Lower leg skin (tissue), 4 donors: ENCODE data around the gene ZNF107. TPM values are rescaled to one million over a fixed set of nuclear protein-coding genes. Genes with fewer than 3 reads are reported as not detected.
A peak's percentile ranks its signal among the peaks of the same experiment; 100 is the strongest.
"Not testable (repeated sequence)": the region's sequence is repeated elsewhere in the genome, so short reads cannot be mapped to it uniquely, and the experiment has no call there.

Experiments used
- DNase-seq, 2 donors: peaks; one replicate each; pipeline ENCODE4 v3.0.0-alpha.2; 2019; ENCODE audit warnings: low spot score in 2 of 2
- H3K4me3 ChIP-seq: fragments of 200-600 bp; sonication (generic); 2 replicates; pipeline ENCODE4 v1.5.1; 2017; ENCODE audit warnings: mild to moderate bottlenecking, low read depth; ENCODE audit not compliant: poor library complexity, severe bottlenecking
- POLR2A ChIP-seq, 2 donors: fragments of 450-650 bp; IDR thresholded peaks; one replicate each; pipeline ENCODE4 v1.6.1; 2016 to 2017; ENCODE audit warnings: antibody characterized with exemption in 2 of 2, mild to moderate bottlenecking in 1 of 2, moderate library complexity in 1 of 2
- WGBS, 2 donors: methylation state at CpG; one replicate each; pipeline ENCODE4 v1.1.5; 2018; 5-methylcytosine and 5-hydroxymethylcytosine counted together
- intact Hi-C: fragments of 100-400 bp; cut with DNase I; formaldehyde crosslinking; loops from one replicate; pipeline ENCODE4 v1.15.0; 2023; ENCODE audit warnings: low total_unique reads
- total RNA-seq, 4 donors: library from RNA; depleted of rRNA; stranded (reverse); fragments of >200 nt; gene quantifications; one replicate each; pipeline ENCODE4 v1.1.0, GENCODE V29; 2016
- TF ChIP-seq, protein P1 (sequence below), 3 donors: fragments of 450-650 bp; IDR thresholded peaks; one replicate each; pipeline ENCODE4 v1.5.1; 2016; ENCODE audit warnings: antibody characterized with exemption in 3 of 3, mild to moderate bottlenecking in 3 of 3, moderate library complexity in 2 of 3

ZNF107 gene
- total RNA-seq, 4 donors from 2014 or later: 9.6 to 15.8 (median 12.4) TPM

DNA sequence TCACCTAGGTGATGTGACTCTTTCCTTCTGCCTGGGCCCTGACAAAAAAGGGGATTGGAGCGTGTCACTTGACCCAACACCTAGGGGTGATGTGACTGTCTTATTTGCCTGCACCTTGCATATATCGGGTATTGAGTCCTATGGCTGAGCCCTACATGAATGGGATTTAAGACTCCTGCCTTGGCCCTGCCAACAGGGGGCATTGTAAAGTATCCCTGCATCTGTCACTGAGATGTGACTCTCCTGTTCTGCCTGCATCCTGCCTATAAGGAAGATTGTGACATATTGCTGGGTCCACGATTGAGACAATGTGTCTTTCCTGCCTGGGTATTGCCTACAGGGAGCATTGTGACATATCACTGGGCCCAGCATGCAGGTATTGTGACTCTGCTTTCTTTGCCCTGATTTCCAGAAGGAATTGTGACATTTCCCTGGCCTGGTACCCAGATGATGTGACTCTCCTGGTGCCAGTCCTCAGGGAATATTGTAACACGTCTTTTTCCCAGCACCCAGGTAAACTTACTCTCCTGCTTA lies 14.2 kb upstream of the ZNF107 start:
- TF ChIP-seq, protein P1, sequence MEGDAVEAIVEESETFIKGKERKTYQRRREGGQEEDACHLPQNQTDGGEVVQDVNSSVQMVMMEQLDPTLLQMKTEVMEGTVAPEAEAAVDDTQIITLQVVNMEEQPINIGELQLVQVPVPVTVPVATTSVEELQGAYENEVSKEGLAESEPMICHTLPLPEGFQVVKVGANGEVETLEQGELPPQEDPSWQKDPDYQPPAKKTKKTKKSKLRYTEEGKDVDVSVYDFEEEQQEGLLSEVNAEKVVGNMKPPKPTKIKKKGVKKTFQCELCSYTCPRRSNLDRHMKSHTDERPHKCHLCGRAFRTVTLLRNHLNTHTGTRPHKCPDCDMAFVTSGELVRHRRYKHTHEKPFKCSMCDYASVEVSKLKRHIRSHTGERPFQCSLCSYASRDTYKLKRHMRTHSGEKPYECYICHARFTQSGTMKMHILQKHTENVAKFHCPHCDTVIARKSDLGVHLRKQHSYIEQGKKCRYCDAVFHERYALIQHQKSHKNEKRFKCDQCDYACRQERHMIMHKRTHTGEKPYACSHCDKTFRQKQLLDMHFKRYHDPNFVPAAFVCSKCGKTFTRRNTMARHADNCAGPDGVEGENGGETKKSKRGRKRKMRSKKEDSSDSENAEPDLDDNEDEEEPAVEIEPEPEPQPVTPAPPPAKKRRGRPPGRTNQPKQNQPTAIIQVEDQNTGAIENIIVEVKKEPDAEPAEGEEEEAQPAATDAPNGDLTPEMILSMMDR (IDR thresholded peaks at IDR 0.05): no peak
- no peak for TF ChIP-seq POLR2A (IDR thresholded peaks at IDR 0.05)
- intact Hi-C loops: no loop called here
- WGBS, 2 donors: 68 to 72% methylated on average over 4 of the region's 4 CpGs
- H3K4me3 ChIP-seq: no peak overlapping the region
- peak in 1 of 2 donors; percentile 31 for DNase-seq

DNA sequence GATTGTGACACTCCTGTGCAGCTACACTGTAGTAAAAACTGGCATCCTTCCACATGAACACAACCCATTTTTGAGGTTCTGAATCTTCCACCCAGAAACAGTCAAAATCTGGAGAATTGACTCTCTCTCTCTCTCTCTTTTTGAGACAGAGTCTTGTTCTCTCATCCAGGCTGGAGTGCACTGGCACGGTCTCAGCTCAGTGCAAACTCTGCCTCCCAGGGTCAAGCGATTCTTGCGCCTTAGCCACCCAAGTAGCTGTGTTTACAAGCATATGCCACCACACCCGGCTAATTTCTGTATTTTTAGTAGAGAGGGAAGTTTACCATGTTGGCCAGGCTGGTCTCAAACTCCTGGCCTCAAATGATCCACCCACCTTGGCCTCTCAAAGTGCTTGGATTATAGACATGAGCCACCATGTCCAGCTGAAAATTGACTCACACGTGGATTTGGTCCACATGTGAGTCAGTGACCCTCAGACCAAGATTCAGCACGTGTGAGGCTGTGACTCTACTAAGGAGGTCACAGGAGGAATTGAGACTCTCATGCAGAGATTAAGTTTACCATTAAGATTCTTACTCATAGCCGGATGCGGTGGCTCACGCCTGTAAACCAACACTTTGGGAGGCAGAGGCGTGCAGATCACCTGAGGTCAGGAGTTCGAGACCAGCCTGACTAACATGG lies 12.1 kb upstream of the ZNF107 start:
- WGBS, 2 donors: 75 to 76% methylated on average over 11 of the region's 11 CpGs
- H3K4me3 ChIP-seq: no peak overlapping the region
- peak in 1 of 2 donors; percentile 37 for DNase-seq
- TF ChIP-seq, protein P1 (IDR thresholded peaks at IDR 0.05): no peak
- no peak for TF ChIP-seq POLR2A (IDR thresholded peaks at IDR 0.05)
- intact Hi-C loops: no loop called here

DNA sequence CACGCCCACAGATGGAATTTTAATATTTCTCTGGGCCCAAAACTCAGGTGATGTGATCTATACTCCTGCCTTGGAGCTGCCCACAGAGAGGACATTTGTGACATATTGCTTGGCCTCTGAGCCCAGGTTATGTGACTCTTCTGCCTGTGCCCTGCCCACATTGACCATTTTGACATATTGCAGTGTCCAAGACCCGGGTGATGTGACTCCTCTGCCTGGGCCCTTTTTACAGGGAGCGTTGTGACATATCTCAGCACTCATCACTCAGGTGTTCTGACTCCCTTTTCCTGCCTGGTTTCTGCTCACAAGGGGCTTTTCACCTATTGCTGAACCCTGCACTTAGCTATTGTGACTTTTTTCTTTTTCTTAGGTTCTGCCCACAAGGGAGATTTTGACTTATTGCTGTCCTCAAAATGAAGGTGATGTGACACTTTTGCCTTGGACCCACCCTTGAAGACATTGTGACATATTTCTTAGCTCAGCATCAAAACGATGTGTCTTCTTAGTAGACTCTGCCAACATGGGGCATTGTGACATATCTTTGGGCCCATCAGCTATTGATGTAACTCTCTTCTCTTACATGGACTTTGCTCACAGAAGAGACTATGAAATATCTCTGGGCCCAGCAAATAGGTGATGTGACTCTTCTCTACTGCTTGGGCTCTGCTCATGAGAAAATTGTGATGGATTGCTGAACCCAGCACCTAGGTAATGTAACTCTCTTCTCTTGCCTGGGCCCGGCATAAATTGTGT lies 11.0 kb upstream of the ZNF107 start:
- intact Hi-C loops: no loop called here
- no peak overlapping the region for H3K4me3 ChIP-seq
- TF ChIP-seq POLR2A (IDR thresholded peaks at IDR 0.05): no peak
- TF ChIP-seq, protein P1 (IDR thresholded peaks at IDR 0.05): no peak
- WGBS, 2 donors: 73 to 77% methylated on average over 5 of the region's 5 CpGs
- DNase-seq: peak; percentile 11 to 25

DNA sequence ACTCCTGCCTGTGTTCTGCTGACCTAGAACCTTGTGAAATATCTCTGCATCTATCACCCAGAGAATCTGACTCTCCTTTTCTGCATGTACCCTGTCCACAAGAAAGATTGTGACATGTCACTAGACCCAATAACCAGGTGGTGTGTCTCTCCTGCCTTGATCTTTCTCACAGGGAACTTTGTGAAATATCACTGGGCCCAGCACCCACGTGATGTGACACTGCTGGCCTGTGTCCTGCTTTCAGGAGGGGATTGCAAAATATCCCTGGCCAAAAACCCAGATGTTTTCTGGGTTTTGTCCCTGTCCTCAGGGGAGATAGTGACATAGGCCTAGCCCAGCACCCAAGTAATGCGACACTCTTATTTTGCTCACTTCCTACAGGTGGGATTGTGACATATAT lies 10.1 kb upstream of the ZNF107 start:
- intact Hi-C loops: no loop called here
- WGBS, 2 donors: 46 to 63% methylated on average over 2 of the region's 2 CpGs
- no peak overlapping the region for H3K4me3 ChIP-seq
- TF ChIP-seq, protein P1 (IDR thresholded peaks at IDR 0.05): no peak
- no peak for TF ChIP-seq POLR2A (IDR thresholded peaks at IDR 0.05)
- DNase-seq: peak in 1 of 2 donors; percentile 61

DNA sequence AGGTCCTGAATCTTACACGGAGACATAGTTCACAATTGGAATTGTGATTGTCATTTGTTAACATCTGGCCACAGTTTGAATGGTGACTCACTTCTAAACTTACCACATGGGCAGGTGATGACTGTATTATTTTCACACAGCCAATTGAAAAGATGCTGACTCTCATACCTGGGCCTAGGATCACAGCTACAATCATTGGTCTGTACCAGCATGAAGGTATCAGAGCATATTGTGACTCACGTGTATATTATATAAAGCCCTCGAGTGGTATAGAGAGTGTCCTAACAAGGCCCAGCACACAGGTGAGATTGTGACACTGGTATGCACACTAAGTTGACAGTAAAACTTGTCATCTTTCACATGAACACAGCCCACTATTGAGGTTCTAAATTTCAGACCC lies 9.4 kb upstream of the ZNF107 start:
- intact Hi-C loops: no loop called here
- DNase-seq: peak in 1 of 2 donors; percentile 15
- TF ChIP-seq, protein P1 (IDR thresholded peaks at IDR 0.05): no peak
- TF ChIP-seq POLR2A (IDR thresholded peaks at IDR 0.05): no peak
- no peak overlapping the region for H3K4me3 ChIP-seq
- WGBS, 2 donors: 63 to 68% methylated on average over 3 of the region's 3 CpGs

DNA sequence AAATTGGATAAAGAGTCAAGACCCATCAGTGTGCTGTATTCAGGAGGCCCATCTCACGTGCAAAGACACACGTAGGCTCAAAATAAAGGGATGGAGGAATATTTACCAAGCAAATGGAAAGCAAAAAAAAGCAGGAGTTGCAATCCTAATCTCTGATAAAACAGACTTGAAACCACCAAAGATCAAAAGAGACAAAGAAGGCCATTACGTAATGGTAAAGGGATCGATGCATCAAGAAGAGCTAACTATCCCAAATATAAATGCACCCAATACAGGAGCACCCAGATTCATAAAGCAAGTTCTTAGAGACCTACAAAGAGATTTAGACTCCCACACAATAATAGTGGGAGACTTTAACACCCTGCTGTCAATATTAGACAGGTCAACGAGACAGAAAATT lies 3.8 kb upstream of the ZNF107 start:
- H3K4me3 ChIP-seq, DNase-seq, intact Hi-C loops: not testable (repeated sequence)
- WGBS, 2 donors: 96 to 97% methylated on average over 5 of the region's 5 CpGs
